Measurements from ENCODE around the gene ZSWIM6.
"Not testable (repeated sequence)": the region's sequence is repeated elsewhere in the genome, so short reads cannot be mapped to it uniquely, and the experiment has no call there.

The ZSWIM6 gene

DNA sequence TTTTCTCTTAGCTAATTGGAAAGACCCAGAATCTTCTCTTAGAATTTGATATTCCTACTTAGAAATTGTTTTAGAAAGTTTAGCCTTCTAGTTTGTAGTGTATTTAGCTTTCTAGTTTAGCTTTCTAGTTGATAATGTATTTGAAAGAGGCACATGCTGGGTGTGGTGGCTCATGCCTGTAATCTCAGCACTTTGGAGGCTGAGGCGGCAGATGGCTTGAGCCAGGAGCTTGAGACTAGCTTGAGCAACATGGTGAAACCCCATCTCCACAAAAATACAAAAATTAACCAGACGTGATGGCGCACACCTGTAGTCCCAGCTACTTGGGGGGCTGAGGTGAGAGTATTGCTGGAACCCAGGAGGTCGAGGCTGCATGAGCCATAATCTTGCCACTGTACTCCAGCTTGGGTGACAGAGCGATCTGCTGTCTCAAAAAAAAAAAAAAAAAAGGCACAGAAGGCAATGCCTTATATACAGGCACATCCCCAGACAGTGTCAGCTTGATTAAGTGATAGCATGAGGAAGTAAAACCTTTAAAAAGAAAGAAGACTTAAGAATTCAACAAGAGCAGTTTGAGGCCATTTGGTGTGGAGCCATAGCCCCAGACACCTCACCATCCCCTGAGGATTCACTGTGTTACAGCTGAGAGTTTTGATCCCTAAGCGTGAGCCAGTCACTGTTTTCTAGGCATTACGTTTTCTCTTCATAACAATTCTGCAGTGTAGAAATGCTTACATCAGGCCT is 34.6 kb downstream of the ZSWIM6 start:
- DNase-seq = no peak

DNA sequence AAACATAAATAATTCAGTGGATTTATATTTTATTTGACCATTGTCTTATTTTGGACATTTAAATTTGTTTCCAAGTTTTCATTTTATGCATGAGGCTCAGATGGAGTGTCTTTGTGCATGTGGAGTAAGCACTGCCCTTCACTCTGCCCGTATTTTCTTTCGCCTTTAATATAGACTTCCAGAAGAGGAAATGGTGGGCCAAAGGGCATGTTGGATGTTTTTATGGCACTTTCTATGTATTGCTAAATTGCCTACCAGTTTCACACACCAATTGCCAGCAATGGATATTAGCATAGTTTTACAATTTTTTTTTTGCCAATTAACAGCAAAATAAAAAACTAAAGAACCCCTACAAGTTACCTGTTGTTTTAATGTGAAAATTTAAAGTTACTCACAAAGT is 38.4 kb downstream of the ZSWIM6 start:
- DNase-seq = no peak

DNA sequence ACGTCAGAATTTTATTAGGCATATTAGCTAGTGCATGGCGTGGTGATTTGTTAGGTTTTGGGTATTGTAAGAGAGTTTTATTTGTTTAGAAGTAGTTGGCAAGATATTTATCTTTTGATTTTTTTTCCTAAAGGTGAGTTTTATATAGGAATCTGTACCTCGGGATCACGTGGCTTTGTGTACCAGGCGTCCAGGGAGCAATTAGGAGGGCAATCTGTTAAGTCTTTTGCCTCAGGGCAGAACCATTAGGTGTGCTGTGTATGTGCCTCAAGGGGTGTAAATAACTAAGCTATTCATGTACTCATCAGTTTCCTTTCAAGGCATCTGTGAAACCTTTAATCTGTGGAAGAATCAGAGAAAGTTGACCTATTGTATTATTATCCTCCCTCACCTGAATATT is 39.4 kb downstream of the ZSWIM6 start:
- DNase-seq = peak; percentile 96

DNA sequence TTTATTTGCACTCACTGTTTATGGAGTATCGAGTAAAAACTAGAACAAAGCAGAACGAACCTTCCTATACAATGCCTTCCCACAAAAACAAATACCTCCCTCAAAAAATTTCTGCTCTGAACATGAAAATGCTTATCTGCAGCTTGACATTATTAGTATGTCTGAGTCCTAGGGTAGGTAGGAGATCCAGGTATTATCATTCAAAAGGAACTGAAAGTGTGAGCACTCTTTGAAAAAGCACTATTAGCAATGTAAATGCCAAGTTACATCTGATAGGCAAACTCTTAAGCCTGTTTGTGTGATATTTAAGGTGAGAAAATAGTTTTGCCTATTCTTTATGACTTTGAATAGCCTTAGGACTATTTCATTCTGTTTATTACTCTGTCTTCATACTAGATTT is 47.6 kb downstream of the ZSWIM6 start:
- DNase-seq = no peak

DNA sequence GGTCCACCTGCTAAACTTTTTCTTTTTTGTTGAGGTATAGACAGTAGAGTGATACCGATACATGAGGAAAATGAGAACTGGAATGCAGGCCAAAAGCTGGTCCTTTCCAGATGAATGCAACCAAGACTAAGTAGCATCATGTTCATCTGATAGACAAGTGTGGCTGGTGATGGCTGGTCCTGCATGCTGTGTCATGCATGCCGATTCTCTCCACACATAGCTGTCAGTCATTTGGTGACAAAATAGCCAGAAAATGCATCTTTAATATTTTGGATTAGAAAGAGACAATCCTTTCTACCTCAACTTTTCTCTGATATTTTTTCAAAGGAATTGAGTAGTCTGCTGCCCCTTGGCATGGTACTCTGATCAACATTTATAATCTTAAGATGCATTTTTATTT is 49.9 kb downstream of the ZSWIM6 start:
- DNase-seq = no peak

DNA sequence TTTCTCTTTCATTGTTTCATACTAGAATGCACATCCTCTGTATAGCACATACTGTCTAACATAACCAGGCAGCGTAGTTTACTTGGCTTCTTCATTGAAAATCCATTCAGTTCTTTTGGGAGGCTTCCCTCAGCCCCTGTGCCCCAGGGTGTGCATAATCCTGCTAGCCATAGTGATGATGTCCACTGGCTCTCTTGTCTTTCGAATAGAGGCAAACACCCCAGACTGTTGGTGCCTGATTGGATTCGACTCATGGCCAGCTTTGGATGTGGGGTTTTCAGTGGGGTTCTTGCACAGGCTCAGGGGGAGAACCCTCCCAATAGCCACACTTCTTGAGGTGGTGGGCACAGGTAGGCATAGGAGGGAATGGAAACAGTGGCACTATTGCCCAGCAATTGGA is 53.6 kb downstream of the ZSWIM6 start:
- no peak for DNase-seq

DNA sequence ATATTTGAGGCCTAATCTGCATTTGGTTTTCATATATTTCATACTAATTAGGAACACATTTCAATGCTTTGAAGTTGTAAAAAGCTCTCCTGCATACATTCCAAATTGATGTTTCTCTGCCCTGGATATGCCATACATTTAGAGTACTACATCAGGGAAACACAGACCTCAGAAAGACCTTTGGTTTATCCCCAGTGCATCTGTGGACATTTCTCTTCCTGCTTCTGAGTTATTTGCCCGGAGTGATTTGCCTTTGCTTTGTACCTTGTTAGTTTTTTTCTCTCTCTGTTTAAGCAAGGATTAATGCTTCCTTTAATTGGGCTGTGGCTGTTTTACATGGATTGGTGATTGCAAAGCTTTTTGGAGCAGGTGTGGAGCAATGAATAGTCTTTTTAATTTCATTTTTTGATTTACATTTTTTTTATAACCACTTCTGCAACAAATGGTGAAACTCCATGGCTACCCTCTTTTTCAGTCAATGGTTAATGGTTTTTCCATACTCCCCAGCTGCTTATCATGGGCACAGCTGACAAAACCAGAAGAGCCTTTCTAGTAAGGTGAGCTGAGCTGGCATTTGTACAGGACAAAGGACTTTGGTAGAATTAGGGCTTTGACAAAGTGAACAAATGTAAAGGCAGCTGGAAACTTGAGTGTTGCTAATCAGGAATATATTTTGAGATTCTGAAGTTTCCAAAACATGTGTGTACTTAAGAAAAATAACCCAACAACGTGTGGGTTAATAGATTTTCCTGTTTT is 54.2 kb downstream of the ZSWIM6 start:
- DNase-seq = peak; percentile 89

DNA sequence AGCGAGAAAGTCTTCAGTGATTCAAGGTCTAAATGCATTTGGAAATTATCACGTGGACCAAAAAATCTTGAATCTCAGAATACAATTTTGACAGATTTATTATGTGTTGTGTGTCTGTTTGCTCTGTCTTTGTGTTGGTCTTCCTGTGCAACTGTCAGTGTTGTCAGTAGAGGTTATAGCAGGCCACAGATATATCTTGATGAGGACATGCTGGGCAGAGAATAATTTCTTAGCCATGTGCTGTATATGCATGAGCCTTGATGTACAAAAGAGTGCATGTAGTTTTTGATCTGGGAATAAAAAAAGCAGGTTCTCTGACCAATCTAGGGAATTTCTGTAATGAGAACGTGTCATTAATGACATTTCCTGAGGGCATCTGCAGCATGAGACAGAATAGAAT is 57.6 kb downstream of the ZSWIM6 start:
- DNase-seq = peak; percentile 13

DNA sequence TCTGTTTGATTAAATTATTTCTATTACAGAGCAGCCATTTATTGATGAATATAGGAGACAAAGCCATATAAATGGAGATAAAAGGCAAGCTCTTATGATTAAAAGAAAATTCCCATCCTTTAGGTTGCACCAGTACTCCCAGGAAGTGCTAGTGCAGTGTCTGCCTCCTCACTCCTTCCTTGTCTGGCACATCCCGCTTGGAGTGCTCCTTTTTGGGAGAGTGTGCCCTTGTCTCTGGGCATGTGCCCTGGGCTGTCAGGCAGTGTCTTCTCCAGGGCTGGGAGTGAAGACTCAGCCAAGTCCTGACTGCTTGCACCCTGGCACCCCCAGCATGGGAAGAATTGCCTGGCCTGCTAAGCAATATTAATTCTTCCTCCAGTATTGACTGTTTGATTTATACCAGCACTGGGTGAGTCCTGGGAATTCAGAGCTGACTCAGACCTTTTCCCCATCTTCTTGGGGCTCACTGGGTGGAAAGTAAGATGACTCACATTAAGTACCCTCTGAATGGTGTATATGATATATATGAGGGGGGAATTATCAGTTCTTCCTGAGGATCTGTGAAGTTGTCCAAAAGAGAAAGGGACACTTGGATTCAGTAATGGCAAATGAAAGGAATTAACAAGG is 62.1 kb downstream of the ZSWIM6 start:
- DNase-seq = no peak

DNA sequence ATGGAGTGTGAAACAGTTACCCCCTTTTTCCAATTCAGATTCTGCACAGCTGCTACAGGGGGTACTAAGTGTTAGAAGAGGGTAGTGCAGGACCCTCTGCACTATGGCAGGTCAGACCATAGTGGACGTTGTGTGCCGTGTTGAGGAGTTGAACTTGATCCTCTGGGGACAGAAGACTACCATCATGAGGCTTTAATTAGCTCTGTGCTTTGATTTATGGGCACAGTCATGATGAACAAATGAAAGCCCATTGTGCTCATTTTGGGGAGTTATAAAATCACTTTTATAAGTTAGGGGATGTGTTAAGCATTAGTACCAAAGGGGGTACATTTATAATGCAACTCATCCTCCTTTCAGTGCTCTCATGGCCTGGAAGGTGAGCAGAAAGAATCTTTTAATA is 62.7 kb downstream of the ZSWIM6 start:
- DNase-seq = no peak

DNA sequence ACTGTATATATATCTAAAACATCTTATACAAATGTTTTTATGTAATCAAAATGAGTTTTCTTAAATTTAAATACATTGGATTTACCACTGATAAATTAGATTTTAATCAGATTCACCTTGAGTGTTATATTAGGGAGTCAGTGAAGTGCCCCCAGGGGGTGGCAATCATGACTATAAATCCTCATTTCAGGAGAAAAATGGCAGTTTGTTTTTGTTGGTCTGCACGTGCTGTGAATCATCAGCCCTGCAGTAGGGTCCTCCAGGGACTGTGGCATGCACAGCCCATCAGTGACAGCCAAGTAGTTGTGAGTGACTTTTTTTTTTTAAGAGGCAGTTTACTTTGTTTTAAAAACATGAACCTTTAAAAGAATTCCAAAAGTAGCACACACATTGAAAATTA is 65.2 kb downstream of the ZSWIM6 start:
- peak; percentile 24 for DNase-seq

DNA sequence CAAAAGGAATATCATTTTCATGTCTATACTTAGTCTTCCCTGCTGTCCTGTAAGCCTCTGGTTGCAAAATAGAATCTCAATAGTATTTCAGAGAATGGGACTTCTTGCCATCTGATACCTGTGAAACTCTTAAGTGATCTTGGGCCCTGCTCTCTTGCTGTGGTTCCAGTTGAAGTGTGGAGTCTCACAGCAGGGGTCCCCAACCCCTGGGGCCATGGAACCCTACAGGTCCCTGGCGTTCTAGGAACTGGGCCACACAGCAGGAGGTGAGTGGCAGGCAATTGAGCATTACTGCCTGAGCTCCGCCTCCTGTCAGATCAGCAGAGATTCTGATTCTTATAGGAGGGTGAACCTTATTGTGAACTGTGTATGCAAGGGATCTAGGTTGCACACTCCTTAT is 65.9 kb downstream of the ZSWIM6 start:
- DNase-seq = no peak

DNA sequence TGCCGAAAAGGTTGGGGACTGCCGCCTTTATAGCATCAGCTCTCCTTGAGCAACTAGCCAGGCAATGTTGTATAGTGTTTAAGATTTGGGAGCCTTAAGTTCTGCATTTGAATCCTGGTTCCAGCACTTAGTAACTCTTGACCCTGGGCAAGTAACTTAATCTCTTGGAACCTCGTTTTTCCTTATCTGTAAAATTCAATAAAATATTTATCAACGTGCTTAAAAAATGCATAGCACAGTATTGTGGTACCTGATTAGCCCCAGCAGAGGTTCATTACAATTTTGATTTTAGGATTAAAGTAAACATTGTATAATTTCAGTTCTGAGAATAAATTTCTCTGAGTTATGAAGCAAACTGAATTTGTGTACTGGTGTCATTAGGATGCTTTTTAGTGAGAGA is 66.4 kb downstream of the ZSWIM6 start:
- no peak for DNase-seq

DNA sequence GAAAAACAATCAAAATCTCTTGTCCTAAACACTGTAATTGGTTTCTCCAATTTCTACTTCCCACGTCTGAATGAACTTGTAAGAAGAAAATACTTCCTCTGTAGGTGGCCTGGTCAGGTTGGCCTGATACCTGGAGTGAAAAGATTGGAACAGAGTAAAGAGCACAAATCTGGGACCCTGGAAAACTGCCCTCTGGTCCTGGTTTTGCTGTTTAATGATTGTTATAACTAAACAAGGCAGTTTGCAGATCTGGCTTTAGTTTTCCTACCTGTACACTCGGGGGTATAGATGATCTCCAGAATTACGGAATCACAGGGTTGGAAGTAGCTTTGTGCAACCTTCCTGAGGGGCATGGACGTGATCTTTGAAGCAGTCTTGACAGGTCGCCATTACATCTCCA is 67.6 kb downstream of the ZSWIM6 start:
- no peak for DNase-seq

DNA sequence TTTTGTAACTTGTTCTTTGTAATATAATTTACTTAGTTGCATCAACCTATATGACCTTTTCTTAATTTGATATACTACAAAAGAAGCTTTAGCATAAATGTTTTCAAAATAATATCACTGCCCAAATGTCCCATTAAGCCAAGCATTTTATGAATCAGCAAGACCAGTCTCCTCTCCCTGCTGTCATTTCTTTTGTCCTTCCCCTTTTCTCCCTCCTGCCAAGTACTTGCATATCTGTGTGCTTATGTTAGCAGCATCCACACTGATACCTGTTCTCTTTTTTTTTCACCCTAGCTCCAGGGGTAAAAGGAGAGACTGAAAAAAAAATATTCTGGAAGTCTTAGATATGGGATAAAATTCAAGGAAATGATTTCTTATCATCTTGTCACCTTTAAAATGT is 69.7 kb downstream of the ZSWIM6 start:
- DNase-seq = no peak

DNA sequence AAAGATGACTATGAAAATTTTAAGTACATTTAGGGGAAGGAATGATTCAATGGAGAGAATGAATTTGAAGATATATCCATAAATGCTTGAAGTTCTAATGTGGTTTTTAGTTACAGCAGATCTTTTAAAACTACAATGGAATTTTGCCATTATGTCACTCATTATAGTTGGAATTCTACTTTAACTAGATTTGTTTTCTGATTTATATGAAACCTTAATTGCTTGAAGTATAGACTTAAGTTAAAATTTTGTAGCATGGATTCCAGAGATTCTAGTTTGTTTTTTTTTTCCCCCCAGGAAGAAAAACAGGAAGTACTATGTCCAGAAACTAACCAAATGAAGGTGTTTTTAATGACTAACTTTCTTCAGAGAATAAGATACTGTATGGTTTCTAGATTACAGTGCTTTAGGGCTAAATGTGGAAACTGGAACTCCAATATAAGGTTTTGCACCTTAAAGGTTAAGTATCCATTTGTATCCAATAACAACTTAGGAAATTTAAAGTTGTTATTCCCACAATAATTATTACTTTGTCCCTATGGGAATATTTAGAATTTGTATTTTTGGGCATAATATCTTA is 70.3 kb downstream of the ZSWIM6 start:
- no peak for DNase-seq

DNA sequence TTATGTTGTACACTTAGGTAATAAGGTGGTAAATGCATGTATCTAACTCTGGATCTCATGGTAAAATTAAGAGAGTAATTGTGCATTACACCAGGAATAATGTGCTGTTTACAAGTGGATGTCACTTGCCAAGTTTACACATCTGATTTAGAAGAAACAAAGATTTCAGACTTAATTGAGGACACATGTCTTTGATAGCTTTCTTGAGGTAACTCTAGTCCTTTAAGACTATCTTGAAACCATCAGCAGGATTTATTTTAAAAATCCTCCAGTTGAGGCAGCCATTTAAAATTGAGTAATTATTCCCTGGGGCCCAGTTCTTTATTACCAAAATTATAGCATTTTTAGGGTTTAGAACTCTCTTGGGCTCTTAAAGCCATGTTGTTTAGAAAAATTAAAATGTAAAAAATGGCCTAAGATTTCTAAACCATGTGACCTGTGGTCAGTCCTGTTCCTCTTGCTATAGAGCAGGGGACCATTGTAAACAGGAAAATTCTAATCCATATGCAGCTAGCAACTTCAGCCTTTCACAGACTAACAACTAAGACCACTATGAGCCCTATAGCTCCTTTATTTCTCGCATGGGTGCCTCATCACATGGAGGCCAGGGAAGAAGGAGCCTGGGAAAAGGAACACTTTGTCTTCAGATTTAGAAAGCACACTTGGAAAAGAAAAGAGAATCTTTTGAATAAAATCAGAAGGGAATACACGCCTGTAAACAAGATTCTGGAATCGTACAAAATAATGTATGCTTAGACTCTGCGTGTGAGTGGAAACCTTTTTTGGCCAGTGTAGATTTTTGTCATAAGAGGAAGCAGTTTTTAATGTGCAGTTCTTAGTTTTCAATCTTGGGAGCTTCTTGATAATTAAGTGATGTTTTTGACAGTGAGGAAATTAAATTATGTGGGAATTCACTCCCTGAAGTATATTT is 71.2 kb downstream of the ZSWIM6 start:
- DNase-seq = no peak

DNA sequence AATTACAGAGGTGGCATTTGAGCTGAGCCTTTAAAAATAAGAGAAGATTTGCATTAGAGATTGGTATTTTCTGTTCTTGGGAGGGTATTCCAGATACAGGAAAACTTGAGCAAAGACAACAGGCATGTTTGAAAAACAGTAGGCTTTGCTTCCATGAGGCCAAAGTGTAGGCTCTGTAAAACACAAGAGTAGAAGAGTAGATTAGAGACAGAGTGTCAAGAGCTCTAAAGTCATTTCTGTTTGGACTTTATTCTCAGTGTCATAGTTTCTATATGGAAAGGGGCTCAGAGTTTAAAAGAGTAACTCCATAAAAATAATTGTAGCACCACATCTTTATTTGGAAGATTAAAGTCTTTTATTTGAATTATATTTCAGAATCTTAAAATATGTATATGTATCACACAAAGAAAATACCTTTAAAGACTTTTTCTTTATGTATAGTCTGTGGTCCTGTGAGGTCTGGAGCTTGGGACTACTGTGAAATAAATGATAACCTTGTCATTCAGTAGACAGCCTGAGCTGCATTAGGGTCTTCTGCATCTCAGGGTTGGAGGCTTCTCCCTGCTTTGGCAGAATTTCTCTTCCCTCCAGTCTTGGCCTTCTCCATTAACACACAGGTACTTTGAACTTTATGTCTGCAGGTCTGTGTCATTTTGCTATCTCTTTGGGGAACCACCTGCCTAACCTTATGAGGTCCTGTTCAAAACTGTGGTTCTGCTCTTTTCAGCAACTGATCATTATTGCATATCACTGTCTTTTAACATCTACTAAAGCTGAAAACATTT is 73.6 kb downstream of the ZSWIM6 start:
- no peak for DNase-seq

DNA sequence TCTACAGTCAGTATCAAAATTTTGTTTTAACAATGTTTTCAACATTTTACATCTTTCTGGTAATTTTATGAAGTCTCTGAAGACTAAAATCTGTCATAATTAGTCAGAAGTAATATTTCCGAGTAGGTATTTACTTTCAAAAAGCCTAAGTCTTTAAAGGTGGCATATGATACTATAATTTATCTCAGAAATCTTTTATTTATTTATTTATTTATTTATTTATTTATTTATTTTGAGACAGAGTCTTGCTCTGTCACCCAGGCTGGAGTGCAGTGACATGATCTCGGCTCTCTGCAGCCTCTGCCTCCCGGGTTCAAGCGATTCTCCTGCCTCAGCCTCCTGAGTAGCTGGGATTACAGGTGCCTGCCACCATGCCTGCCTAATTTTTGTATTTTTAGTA is 74.4 kb downstream of the ZSWIM6 start:
- DNase-seq = not testable (repeated sequence)

DNA sequence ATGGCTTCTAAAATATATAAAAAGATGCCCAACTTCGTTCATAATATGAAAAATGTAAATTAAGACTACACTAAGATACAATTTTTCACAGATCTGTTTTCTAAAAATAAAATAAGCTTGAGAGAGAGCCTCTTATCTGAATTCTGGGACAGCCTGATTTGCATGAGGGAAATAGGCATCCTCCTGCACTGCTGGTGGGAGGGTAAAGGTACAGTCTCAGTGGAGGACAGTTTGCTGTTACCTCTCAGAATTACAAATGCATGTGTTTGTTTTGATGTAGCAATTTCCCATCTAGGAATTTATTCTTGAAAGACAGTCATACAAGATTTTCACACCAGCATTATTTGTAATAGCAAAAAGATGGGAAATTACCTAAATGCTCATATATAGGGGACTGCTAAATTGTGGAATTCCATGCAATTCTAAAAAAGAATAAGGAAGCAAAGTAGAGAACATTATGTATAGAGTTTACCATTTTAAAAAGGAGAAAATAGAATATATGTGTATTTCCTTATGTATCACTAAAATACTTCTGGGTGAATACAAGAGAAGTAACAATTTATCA is 75.7 kb downstream of the ZSWIM6 start:
- DNase-seq = no peak

DNA sequence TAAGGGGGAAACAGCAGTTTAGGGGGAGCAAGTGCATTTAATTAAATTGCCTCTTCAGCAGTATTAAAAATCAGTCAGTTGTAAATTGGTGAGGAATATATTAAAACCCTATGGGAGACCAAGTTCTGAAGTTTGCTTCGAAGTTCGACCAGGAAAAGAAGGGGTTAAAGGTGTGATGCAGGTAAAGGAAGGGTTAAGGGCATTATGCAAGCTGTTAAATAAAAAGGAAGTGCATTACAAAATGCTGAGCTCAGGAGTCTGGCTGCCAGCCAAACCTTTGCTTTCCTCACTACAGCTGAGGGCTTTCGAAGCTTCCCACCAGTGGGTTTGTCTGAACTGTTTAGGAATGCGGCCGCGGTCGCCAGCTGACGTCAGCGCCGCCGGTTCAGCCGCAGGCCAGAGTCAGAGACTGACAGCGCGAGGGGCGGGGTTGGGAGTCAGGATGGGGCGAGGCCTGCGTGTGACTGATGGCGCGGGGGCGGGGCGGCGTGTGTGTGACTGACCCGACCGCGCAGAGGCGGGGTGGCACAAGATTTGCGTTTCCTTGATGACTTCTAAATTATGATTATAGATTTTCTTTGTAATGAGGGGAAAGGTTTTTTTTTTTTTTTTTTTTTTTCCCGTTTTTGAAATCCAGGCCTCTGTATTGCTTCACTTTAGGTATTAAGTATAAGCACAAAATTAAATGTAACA is 76.6 kb downstream of the ZSWIM6 start:
- peak; percentile 96 for DNase-seq

All from NCI-H146 (cell line).